ENCODE measurements around the gene RHBDF1. TPM values are rescaled to one million over a fixed set of nuclear protein-coding genes. Genes with fewer than 3 reads are reported as not detected.

RHBDF1 gene
- total and polyA plus RNA-seq, 9 of the 15 experiments (the other 6 are each of a cell fraction or from before 2014, with no cell fraction given) = 1.0 to 8.2 (median 4.2) TPM

DNA sequence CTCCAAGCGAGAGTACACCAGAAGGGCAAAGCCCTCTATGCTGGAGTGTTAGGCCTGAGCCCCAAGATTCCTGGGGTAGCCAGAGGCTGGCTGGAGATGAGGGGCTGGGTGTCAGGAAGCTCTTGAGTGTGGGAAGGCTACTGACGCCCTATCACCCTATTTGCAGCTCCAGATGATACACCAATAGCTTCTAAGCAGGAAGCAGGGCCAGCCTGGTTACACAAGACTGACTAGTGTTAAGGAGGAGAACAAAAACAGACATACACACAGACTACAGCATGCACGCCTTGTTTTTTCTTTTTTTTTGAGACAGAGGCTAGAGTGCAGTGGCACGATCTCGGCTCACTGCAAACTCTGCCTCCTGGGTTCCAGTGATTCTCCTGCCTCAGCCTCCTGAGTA, 34.9 kb downstream of the RHBDF1 start:
- WGBS (ENCODE audit: insufficient coverage, low coverage, missing lambda C conversion rate) = 85% methylated on average over 5 of the region's 5 CpGs
- no TSS peak for BruUV-seq (replicated peaks)
- Histone ChIP-seq H3K4me3 (no peak overlapping the region), H3K9me1 (ENCODE audit: control insufficient read depth, insufficient read depth, low read length) (no peaks in the 10 kb centered on the region), H3K36me3 (ENCODE audit: control insufficient read depth, insufficient read depth, low read length) (peaks cover 52% of the 10 kb centered on the region), H3K4me1 (replicated peaks in 1 of 2; ENCODE audit: control insufficient read depth in 2 of 2, insufficient read depth in 2 of 2, low read length in 2 of 2) (peaks cover 11 to 51% of the 10 kb centered on the region in 2 experiments), H4K20me1 (replicated peaks; ENCODE audit: control insufficient read depth, insufficient read depth, low read length) (peaks cover 14% of the 10 kb centered on the region), H3K27ac (ENCODE audit: extremely low read depth, low read depth, low read length) (no peak overlapping the region), H2AFZ (ENCODE audit: low read depth, low read length) (no peak overlapping the region), H3K79me2 (ENCODE audit: control insufficient read depth, insufficient read depth, low read length) (no peaks in the 10 kb centered on the region), H3K4me2 (ENCODE audit: insufficient read depth, low read length) (no peak overlapping the region), H3K9ac (ENCODE audit: insufficient read depth in 1 of 2, low read depth in 2 of 2, low read length in 2 of 2) (no peak overlapping the region), H3K27me3 (ENCODE audit: control insufficient read depth in 2 of 2, insufficient read depth in 2 of 2, low read length in 2 of 2) (no peaks in the 10 kb centered on the region), H3K9me3 (replicated peaks; ENCODE audit: control insufficient read depth, insufficient read depth, low read depth, low read length) (no peaks in the 10 kb centered on the region)
- DNase-seq (ENCODE audit: extremely low read depth in 1 of 4, low spot score in 3 of 4) = no peak
- intact Hi-C loops (cut with micrococcal nuclease) = no loop called here
- CTCF ChIA-PET (ENCODE audit: low intra/inter-chr PET ratio) = no interaction called here
- FAIRE-seq = no peak
- in situ Hi-C loops (cut with MboI) = no loop called here
- POLR2A ChIA-PET = no interaction called here
- no peak for ATAC-seq
- TF ChIP-seq, protein P1, sequence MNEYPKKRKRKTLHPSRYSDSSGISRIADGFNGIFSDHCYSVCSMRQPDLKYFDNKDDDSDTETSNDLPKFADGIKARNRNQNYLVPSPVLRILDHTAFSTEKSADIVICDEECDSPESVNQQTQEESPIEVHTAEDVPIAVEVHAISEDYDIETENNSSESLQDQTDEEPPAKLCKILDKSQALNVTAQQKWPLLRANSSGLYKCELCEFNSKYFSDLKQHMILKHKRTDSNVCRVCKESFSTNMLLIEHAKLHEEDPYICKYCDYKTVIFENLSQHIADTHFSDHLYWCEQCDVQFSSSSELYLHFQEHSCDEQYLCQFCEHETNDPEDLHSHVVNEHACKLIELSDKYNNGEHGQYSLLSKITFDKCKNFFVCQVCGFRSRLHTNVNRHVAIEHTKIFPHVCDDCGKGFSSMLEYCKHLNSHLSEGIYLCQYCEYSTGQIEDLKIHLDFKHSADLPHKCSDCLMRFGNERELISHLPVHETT (CRISPR knock-in tag; conservative IDR thresholded peaks at IDR 0.05 in 1 of 2, IDR thresholded peaks at IDR 0.05 in 1 of 2) = no peak
- TF ChIP-seq CHD1 (IDR thresholded peaks at IDR 0.05; ENCODE audit: low read length) (no peak), ELF1 (tag; IDR thresholded peaks at IDR 0.05) (no peak), CHD2 (IDR thresholded peaks at IDR 0.05; ENCODE audit: low read depth, low read length) (no peak), DPF2 (IDR thresholded peaks at IDR 0.05) (no peak), HLTF (IDR thresholded peaks at IDR 0.05) (no peak), RCOR1 (IDR thresholded peaks at IDR 0.05; ENCODE audit: borderline replicate concordance in 1 of 2, low read depth in 2 of 2, low read length in 2 of 2) (no peak), FOXK2 (conservative IDR thresholded peaks at IDR 0.05 in 1 of 2, IDR thresholded peaks at IDR 0.05 in 1 of 2; ENCODE audit: low read depth in 2 of 2) (no peak), DNMT1 (IDR thresholded peaks at IDR 0.05) (no peak), MTA2 (IDR thresholded peaks at IDR 0.05; ENCODE audit: low read depth) (no peak), KHSRP (IDR thresholded peaks at IDR 0.05) (no peak)
